HepG2 (cell line): ENCODE results near the gene NTN3. TPM values are rescaled to one million over a fixed set of nuclear protein-coding genes. Genes with fewer than 3 reads are reported as not detected.

Experiments used
- CEBPB ChIP-seq: IDR thresholded peaks from 2 replicates; pipeline ENCODE4 v1.6.1; 2011; ENCODE audit warnings: low read depth, low read length, improper control_type of control experiment, borderline replicate concordance
- E2F2 ChIP-seq: sonication (generic); formaldehyde crosslinking; IDR thresholded peaks from 2 replicates; pipeline ENCODE4 v1.4.0; 2020; ENCODE audit warnings: missing genetic modification reagents, borderline replicate concordance
- FOXM1 ChIP-seq: sonication (generic); formaldehyde crosslinking; IDR thresholded peaks from 2 replicates; pipeline ENCODE4 v1.5.0; 2020; ENCODE audit warnings: missing genetic modification reagents
- HBP1 ChIP-seq: IDR thresholded peaks from 2 replicates; pipeline ENCODE4 v1.6.1; 2016; ENCODE audit warnings: low read depth, control low read depth
- HOXA3 ChIP-seq: sonication (generic); formaldehyde crosslinking; IDR thresholded peaks from 2 replicates; pipeline ENCODE4 v1.5.0; 2020; ENCODE audit warnings: missing genetic modification reagents
- IRF1 ChIP-seq: sonication (generic); formaldehyde crosslinking; IDR thresholded peaks from 2 replicates; pipeline ENCODE4 v1.4.0; 2020; ENCODE audit warnings: low read depth, mild to moderate bottlenecking, missing genetic modification reagents
- MXD1 ChIP-seq: sonication (generic); formaldehyde crosslinking; IDR thresholded peaks from 2 replicates; pipeline ENCODE4 v1.4.0; 2020; ENCODE audit warnings: mild to moderate bottlenecking, missing genetic modification reagents
- PRDM4 ChIP-seq: sonication (generic); formaldehyde crosslinking; IDR thresholded peaks from 2 replicates; pipeline ENCODE4 v1.9.0; 2021; ENCODE audit warnings: missing genetic modification reagents, borderline replicate concordance
- PREB ChIP-seq: sonication (generic); formaldehyde crosslinking; IDR thresholded peaks from 2 replicates; pipeline ENCODE4 v1.4.0; 2020; ENCODE audit warnings: missing genetic modification reagents
- RFXANK ChIP-seq: IDR thresholded peaks from 2 replicates; pipeline ENCODE4 v1.6.1; 2016
- THRA ChIP-seq: sonication (generic); formaldehyde crosslinking; IDR thresholded peaks from 2 replicates; pipeline ENCODE4 v1.4.0; 2020; ENCODE audit warnings: missing genetic modification reagents, borderline replicate concordance
- ZMAT5 ChIP-seq: sonication (generic); formaldehyde crosslinking; IDR thresholded peaks from 2 replicates; pipeline ENCODE4 v1.5.0; 2020; ENCODE audit warnings: mild to moderate bottlenecking, low read depth, missing genetic modification reagents, borderline replicate concordance
- ZMYM2 ChIP-seq: sonication (generic); formaldehyde crosslinking; IDR thresholded peaks from 2 replicates; pipeline ENCODE4 v1.8.0; 2022; ENCODE audit warnings: mild to moderate bottlenecking, missing genetic modification reagents
- ZNF235 ChIP-seq: sonication (generic); formaldehyde crosslinking; IDR thresholded peaks from 2 replicates; pipeline ENCODE4 v1.8.1; 2023; ENCODE audit warnings: mild to moderate bottlenecking, missing genetic modification reagents, borderline replicate concordance
- ZNF263 ChIP-seq: sonication (generic); formaldehyde crosslinking; IDR thresholded peaks from 2 replicates; pipeline ENCODE4 v1.4.0; 2020; ENCODE audit warnings: missing genetic modification reagents
- polyA plus RNA-seq, 8 experiments: library from polyadenylated mRNA; depleted of rRNA in 3 of 8; stranded (reverse) in 7 of 8; unstranded in 1 of 8; fragments of >200 nt; fragmentation: Illumina TruSeq in 4 of 8; extraction: Trizol in 4 of 8; gene quantifications; 2 replicates each; pipeline versions ENCODE4 v1.2.1 to v1.2.3, GENCODE V29; 2011 to 2016; ENCODE audit warnings: low read depth in 4 of 8, missing spikeins in 1 of 8, mixed read lengths in 1 of 8; ENCODE audit not compliant: insufficient read depth in 1 of 8
- total RNA-seq, 5 experiments: library from RNA; depleted of rRNA; stranded (reverse); fragments of >200 nt; fragmentation: Illumina TruSeq; extraction: Trizol; gene quantifications; 2 replicates each; pipeline ENCODE4 v1.2.3, GENCODE V29; 2016; ENCODE audit warnings: low read depth in 1 of 5
- TF ChIP-seq, protein P1 (sequence below): IDR thresholded peaks from 2 replicates; pipeline ENCODE4 v1.6.1; 2012; ENCODE audit warnings: inconsistent platforms
- TF ChIP-seq, protein P2 (sequence below): sonication (generic); formaldehyde crosslinking; IDR thresholded peaks from 2 replicates; pipeline ENCODE4 v1.5.1; 2020; ENCODE audit warnings: missing genetic modification reagents, mild to moderate bottlenecking, borderline replicate concordance

The NTN3 gene
- total and polyA plus RNA-seq, 2 of the 13 experiments (the other 11 are each of a cell fraction or from before 2014, with no cell fraction given) = 0.09 to 0.20 TPM

- no peak for TF ChIP-seq PRDM4 (CRISPR knock-in tag)
- no peak for TF ChIP-seq CEBPB
- no peak for TF ChIP-seq ZNF263
- TF ChIP-seq HOXA3 = no peak
- no peak for TF ChIP-seq HBP1 (CRISPR knock-in tag)
- TF ChIP-seq ZMAT5 (CRISPR knock-in tag) = no peak
- TF ChIP-seq THRA (CRISPR knock-in tag) = no peak
- no peak for TF ChIP-seq IRF1
- no peak for TF ChIP-seq E2F2 (CRISPR knock-in tag)
- TF ChIP-seq ZMYM2 = no peak
- no peak for TF ChIP-seq FOXM1
- no peak; the same call in 1 of the 2 replicates for TF ChIP-seq MXD1
- TF ChIP-seq, protein P1, sequence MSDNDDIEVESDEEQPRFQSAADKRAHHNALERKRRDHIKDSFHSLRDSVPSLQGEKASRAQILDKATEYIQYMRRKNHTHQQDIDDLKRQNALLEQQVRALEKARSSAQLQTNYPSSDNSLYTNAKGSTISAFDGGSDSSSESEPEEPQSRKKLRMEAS = no peak
- TF ChIP-seq ZNF235 (CRISPR knock-in tag) = no peak
- TF ChIP-seq, protein P2, sequence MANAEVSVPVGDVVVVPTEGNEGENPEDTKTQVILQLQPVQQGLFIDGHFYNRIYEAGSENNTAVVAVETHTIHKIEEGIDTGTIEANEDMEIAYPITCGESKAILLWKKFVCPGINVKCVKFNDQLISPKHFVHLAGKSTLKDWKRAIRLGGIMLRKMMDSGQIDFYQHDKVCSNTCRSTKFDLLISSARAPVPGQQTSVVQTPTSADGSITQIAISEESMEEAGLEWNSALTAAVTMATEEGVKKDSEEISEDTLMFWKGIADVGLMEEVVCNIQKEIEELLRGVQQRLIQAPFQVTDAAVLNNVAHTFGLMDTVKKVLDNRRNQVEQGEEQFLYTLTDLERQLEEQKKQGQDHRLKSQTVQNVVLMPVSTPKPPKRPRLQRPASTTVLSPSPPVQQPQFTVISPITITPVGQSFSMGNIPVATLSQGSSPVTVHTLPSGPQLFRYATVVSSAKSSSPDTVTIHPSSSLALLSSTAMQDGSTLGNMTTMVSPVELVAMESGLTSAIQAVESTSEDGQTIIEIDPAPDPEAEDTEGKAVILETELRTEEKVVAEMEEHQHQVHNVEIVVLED = no peak
- no peak for TF ChIP-seq PREB (CRISPR knock-in tag)
- TF ChIP-seq RFXANK (CRISPR knock-in tag) = no peak
Observed at GRCh38 chr16:2520784-2521531, 49.9 kb downstream of the NTN3 start (continued).
